ENCODE results near the gene KNSTRN. TPM values are rescaled to one million over a fixed set of nuclear protein-coding genes. Genes with fewer than 3 reads are reported as not detected.
A peak's percentile ranks its signal among the peaks of the same experiment; 100 is the strongest.

Gene KNSTRN
- total and polyA plus RNA-seq, 2 of the 8 experiments (the other 6 are each of a cell fraction or from before 2014, with no cell fraction given): 25.1 to 79.4 TPM

- POLR2A ChIA-PET (ENCODE audit: partially characterized antibody): interaction anchor here (0.6 to 6.8 kb wide), 9 partner anchors 10 to 315 kb away, joined by 3 to 77 read pairs (median 3); partner anchors contain the start of gene KNSTRN
- H3K4ac ChIP-seq (replicated peaks; ENCODE audit: insufficient read length, low read depth, low read length): no peak overlapping the region
- no peak overlapping the region for H4K5ac ChIP-seq (ENCODE audit: insufficient read length, low read depth, low read length)
- no peaks in the 10 kb centered on the region; the same call in 1 of the 2 replicates for H3K23me2 ChIP-seq (ENCODE audit: low read depth, low read length)
- H2BK12ac ChIP-seq (ENCODE audit: low read depth, low read length): no peak overlapping the region
- peaks cover 21 to 44% (median 39%) of the 10 kb centered on the region in 4 experiments for H3K36me3 ChIP-seq (ENCODE audit: control insufficient read depth in 2 of 4, insufficient read depth in 4 of 4, low read length in 3 of 4)
- H3K27me3 ChIP-seq (replicated peaks in 1 of 4; ENCODE audit: control insufficient read depth in 3 of 4, extremely low read depth in 1 of 4, insufficient read depth in 3 of 4, low read length in 3 of 4): no peaks in the 10 kb centered on the region
- no peak overlapping the region for H2BK15ac ChIP-seq (ENCODE audit: low read length)
- H2AK5ac ChIP-seq (ENCODE audit: low read depth, low read length): no peak overlapping the region
- H3K79me1 ChIP-seq (ENCODE audit: low read depth, low read length): peaks cover 4% of the 10 kb centered on the region; the same call in 1 of the 2 replicates
- no peak overlapping the region for H2BK20ac ChIP-seq (ENCODE audit: low read length)
- peak overlapping the region in 1 of 2 experiments; percentile 83; a peak in 2 of 4 replicates for H3K4me2 ChIP-seq (ENCODE audit: insufficient read depth in 1 of 2, low read depth in 2 of 2, low read length in 2 of 2)
- FAIRE-seq: no peak
- no peak for DNase-seq (ENCODE audit: low read depth in 1 of 2, low spot score in 2 of 2)
- no peak overlapping the region for H3K9ac ChIP-seq (replicated peaks in 1 of 4; ENCODE audit: extremely low read depth in 1 of 4, low read depth in 3 of 4, low read length in 3 of 4)
- no peak overlapping the region for H3K23ac ChIP-seq (ENCODE audit: insufficient read length)
- H3K27ac ChIP-seq (ENCODE audit: low read depth, low read length): no peak overlapping the region
- H3K9me3 ChIP-seq (ENCODE audit: insufficient read depth in 2 of 2, low read depth in 1 of 2, low read length in 1 of 2): no peaks in the 10 kb centered on the region
- no peak overlapping the region for H2BK120ac ChIP-seq (replicated peaks; ENCODE audit: low read depth, low read length)
- no peak overlapping the region for H3K4me3 ChIP-seq (ENCODE audit: extremely low read depth in 1 of 4, insufficient read depth in 2 of 4, low read depth in 3 of 4, low read length in 4 of 4)
- no peak overlapping the region for H4K91ac ChIP-seq (replicated peaks; ENCODE audit: insufficient read length, low read length)
- H3K56ac ChIP-seq (replicated peaks; ENCODE audit: insufficient read length, low read depth, low read length): no peak overlapping the region
- no peak overlapping the region for H3K14ac ChIP-seq (ENCODE audit: insufficient read length)
- no peak overlapping the region for H2AFZ ChIP-seq (ENCODE audit: low read length)
- WGBS, 2 experiments (ENCODE audit: extremely low coverage in 1 of 2, insufficient coverage in 1 of 2, insufficient read length in 1 of 2, insufficient replicate concordance in 2 of 2, low coverage in 1 of 2, low lambda C conversion rate in 2 of 2, missing lambda C conversion rate in 1 of 2): 90% methylated on average over 8 of the region's 8 CpGs; no CpG with 5 or more reads in 1 of the 2 experiments
- no peak overlapping the region for H3K18ac ChIP-seq (ENCODE audit: extremely low read depth, low read length)
- CTCF ChIA-PET (ENCODE audit: partially characterized antibody): interaction anchor here (0.9 to 5.8 kb wide), 9 partner anchors 9 to 69 kb away, joined by 3 to 34 read pairs (median 5); no protein-coding TSS in a partner anchor
- H4K20me1 ChIP-seq (replicated peaks in 1 of 2; ENCODE audit: control insufficient read depth in 1 of 2, insufficient read depth in 2 of 2, low read length in 2 of 2): peaks cover 0 to 6% of the 10 kb centered on the region in 2 experiments
- peaks cover 0 to 22% of the 10 kb centered on the region in 2 experiments; a peak in 3 of 4 replicates for H3K79me2 ChIP-seq (ENCODE audit: control insufficient read depth in 1 of 2, insufficient read depth in 2 of 2, low read length in 2 of 2)
- H2BK5ac ChIP-seq (ENCODE audit: low read depth, low read length): no peak overlapping the region
- peaks cover 0 to 4% (median 1%) of the 10 kb centered on the region in 4 experiments; a peak in 3 of 7 replicates for H3K4me1 ChIP-seq (replicated peaks in 1 of 4; ENCODE audit: control insufficient read depth in 3 of 4, insufficient read depth in 4 of 4, low read length in 3 of 4)
- H4K8ac ChIP-seq (ENCODE audit: extremely low read depth, insufficient read depth, low read length): no peak overlapping the region
- TF ChIP-seq SP1 (IDR thresholded peaks at IDR 0.05; ENCODE audit: low read depth, low read length): no peak
- no peak for TF ChIP-seq PHF8 (conservative IDR thresholded peaks at IDR 0.05; ENCODE audit: low read depth, low read length)
- no peak for TF ChIP-seq SIN3A (conservative IDR thresholded peaks at IDR 0.05 in 1 of 2, IDR thresholded peaks at IDR 0.05 in 1 of 2; ENCODE audit: low read depth in 1 of 2, low read length in 2 of 2)
- TF ChIP-seq ZNF274 (IDR thresholded peaks at IDR 0.05; ENCODE audit: borderline replicate concordance, extremely low read depth, low read length): no peak
- TF ChIP-seq CBX8 (IDR thresholded peaks at IDR 0.05; ENCODE audit: borderline replicate concordance, low read depth, low read length): no peak
- no peak for TF ChIP-seq CHD2 (IDR thresholded peaks at IDR 0.05; ENCODE audit: low read length)
- TF ChIP-seq CTBP2 (IDR thresholded peaks at IDR 0.05; ENCODE audit: borderline replicate concordance, insufficient read depth, insufficient read length, low read length): no peak
- TF ChIP-seq TEAD4 (IDR thresholded peaks at IDR 0.05; ENCODE audit: low read depth, low read length): no peak
- TF ChIP-seq, protein P1, sequence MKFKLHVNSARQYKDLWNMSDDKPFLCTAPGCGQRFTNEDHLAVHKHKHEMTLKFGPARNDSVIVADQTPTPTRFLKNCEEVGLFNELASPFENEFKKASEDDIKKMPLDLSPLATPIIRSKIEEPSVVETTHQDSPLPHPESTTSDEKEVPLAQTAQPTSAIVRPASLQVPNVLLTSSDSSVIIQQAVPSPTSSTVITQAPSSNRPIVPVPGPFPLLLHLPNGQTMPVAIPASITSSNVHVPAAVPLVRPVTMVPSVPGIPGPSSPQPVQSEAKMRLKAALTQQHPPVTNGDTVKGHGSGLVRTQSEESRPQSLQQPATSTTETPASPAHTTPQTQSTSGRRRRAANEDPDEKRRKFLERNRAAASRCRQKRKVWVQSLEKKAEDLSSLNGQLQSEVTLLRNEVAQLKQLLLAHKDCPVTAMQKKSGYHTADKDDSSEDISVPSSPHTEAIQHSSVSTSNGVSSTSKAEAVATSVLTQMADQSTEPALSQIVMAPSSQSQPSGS (IDR thresholded peaks at IDR 0.05; ENCODE audit: low read length): no peak
- TF ChIP-seq JUND (IDR thresholded peaks at IDR 0.05; ENCODE audit: low read length): no peak
- TF ChIP-seq CBX5 (IDR thresholded peaks at IDR 0.05; ENCODE audit: low read depth, low read length): no peak
These were observed 24.9 kb downstream of the KNSTRN start for GRCh38 chr15:40407330-40407990.

All from H1 (cell line).